Adrenal gland (tissue), 5 donors: ENCODE results near the gene TAF1A.

ENCODE experiments used
- CTCF ChIP-seq, 6 experiments: fragments of 450-650 bp in 4 of 6; fragments of 200-600 bp in 2 of 6; sonication (generic) in 1 of 6; IDR thresholded peaks; 1 replicate in 5 of 6; 2 replicates in 1 of 6; pipeline versions ENCODE4 v1.5.1 to v1.8.0; 2016 to 2021; ENCODE audit warnings: antibody characterized with exemption in 6 of 6, mild to moderate bottlenecking in 2 of 6, moderate library complexity in 1 of 6
- POLR2A ChIP-seq, 2 donors: fragments of 450-650 bp; IDR thresholded peaks; one replicate each; pipeline ENCODE4 v1.6.1; 2017; ENCODE audit warnings: antibody characterized with exemption in 2 of 2, mild to moderate bottlenecking in 2 of 2, moderate library complexity in 1 of 2
- donor health status: DM: no; HTN: no; CAD: no.

- no peak for TF ChIP-seq CTCF (IDR thresholded peaks at IDR 0.05)
- no peak for TF ChIP-seq POLR2A (IDR thresholded peaks at IDR 0.05)
Measured at GRCh38 chr1:222632749-222633148, 43.0 kb upstream of the TAF1A start.
